NCI-H1048 (cell line): Measurements from ENCODE around the gene NAP1L2.
"Not testable (repeated sequence)": the region's sequence is repeated elsewhere in the genome, so short reads cannot be mapped to it uniquely, and the experiment has no call there.

Experiments used
- DNase-seq: peaks from one replicate; lab custom pipeline; 2025; lab: John Stamatoyannopoulos, UW

The NAP1L2 gene

GRCh38 chrX:73214426-73215094 lies at the start of gene NAP1L2:
Gene NAP1L2, minus strand, starts transcription at chrX:73214851. Its CDS starts 359 bp downstream, at chrX:73214492.
- DNase-seq, result no peak

DNA sequence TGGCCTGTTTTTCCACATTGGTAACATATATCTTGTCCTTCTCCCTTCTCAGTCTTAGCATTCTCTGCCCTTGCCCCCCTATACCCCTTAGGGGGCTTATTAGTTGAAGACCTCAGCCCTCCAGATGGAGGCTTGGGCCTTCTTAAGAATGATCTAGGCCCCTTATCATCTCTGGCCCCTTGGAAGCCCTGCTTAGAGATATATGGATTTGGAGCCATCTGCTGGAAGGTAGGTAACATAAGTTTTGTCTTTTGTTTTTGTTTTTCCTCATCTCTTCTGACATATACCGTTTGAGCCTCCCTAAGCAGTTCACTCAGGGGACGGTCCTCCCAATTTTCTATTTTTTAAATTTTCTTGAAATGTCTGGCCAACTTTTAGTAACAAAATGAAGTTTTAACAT lies 48.3 kb upstream of the NAP1L2 start:
- no peak for DNase-seq

- DNase-seq, result no peak
These were observed 24.6 kb upstream of the NAP1L2 start for GRCh38 chrX:73239242-73239641.

- DNase-seq, result no peak
These were observed 3.0 kb upstream of the NAP1L2 start for GRCh38 chrX:73217621-73218020.

DNA sequence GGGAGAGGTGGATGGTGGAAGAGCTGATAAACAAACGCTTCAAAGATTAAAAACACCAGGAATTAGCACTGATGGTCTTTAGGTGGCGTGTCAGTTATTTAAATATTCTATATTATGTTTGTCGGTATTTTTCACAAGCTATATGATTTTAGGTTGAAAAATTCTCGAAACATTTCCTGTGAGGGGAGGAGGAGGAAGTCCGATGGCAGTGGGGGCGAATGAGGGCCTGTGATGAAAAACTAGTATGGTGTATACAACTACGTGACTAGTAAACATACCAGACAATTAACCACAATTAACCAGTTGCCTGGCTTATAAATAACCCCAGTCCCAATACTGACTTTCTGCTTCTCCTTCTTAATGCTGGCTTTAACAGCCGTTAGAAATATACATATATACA lies 595 bp upstream of the NAP1L2 start:
- no peak for DNase-seq

DNA sequence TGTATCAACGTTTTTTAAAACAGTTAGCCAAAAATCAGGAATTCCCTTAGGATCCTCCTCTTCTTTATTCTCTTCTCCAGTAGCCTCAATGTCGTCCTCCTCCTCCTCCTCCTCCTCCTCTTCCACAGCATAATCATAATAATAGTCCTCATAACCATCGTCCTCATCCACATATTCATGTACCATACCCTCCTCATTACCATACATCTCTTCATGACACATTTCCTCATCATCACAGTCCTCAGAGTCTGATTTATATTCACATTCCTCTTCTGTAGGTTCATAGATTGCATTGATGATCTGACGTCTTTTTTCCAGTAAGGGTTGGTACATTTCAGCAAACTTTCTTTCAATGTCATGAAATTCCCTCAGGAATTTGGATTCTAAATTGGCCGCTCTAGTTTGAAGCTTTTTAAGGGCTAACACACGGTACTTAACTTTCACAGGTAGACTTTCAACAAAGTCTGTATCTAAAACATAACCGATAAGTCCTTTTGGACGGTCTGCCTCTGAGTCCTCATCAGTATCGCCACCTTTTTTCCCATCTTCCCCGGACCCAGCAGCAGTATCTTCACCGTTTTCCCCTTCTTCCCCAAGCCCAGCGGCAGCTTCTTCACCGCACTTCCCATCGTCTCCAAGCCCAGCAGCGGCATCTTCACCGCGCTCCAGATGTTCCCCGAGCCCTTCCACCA lies 771 bp downstream of the NAP1L2 start:
- no peak for DNase-seq

GRCh38 chrX:73206366-73206765 lies 8.3 kb downstream of the NAP1L2 start:
- DNase-seq, result no peak

DNA sequence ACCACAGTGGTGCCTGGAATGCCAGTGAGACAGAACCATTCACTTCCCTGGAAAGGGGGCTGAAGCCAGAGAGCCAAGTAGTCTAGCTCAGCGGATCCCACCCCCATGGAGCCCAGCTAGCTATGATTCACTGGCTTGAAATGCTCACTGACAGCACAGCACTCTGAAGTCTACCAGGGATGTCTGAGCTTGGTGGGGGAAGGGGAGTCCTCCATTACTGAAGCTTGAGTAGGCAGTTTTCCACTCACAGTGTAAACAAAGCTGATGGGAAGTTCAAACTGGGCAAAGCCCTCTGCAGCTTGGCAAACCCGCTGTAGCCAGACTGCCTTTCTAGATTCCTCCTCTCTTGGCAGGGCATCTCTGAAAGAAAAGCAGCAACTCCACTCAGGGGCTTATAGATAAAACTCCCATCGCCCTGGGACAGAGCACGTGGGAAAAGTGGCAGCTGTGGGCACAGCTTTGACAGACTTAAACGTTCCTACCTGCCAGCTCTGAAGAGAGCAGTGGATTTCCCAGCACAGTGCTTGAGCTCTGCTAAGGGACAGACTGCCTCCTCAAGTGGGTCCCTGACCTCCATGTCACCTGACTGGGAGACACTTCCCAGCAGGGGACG lies 32.0 kb downstream of the NAP1L2 start:
- DNase-seq, result no peak

- DNase-seq, result not testable (repeated sequence)
These were observed 45.7 kb downstream of the NAP1L2 start for GRCh38 chrX:73168945-73169344.
